Heart left ventricle (tissue), 13 donors: ENCODE results near the gene RAB20.

Source experiments
- CTCF ChIP-seq, 12 donors: fragments of 200-600 bp; sonication (generic) in 4 of 12; IDR thresholded peaks; one replicate each; pipeline versions ENCODE4 v1.5.0 to v1.8.0; 2018 to 2022; ENCODE audit warnings: antibody characterized with exemption in 12 of 12, mild to moderate bottlenecking in 5 of 12
- POLR2A ChIP-seq, 2 donors: fragments of 450-650 bp; IDR thresholded peaks; one replicate each; pipeline ENCODE4 v1.6.1; 2017; ENCODE audit warnings: antibody characterized with exemption in 2 of 2, mild to moderate bottlenecking in 2 of 2, moderate library complexity in 2 of 2
- donor health status: ischemic (EF 13 %, LVEDD 7.1; RV severe dilation, severe dysfunction).
- donor health status: DM: no; HTN: yes; CAD: no.
- donor health status: DM: no; HTN: no; CAD: no.
- donor health status: ischemic (EF 25% LVEDD 6.9; RV normal size, moderate dysfunction).
- donor health status: ischemic (EF 25% LVEDD 5.7; RV mildly dilated, moderate dysfunction).
- donor health status: ischemic (EF 35%, LVEDD 5.7; RV mildly dilated, moderate dysfunction).
- donor health status: nonischemic (EF 11% LVEDD 7.7; RV severe dilation, severe dysfunction).
- donor health status: DM: yes; HTN: yes; CAD: no.
- donor health status: PGD.
- donor health status: ischemic (EF 29% LVEDD 5.4; RV normal size, mild dysfunction).
- donor health status: nonischemic (EF 23%, LVEDD 6.1; RV moderate dilation, normal function).

- TF ChIP-seq CTCF (IDR thresholded peaks at IDR 0.05) = no peak
- TF ChIP-seq POLR2A (IDR thresholded peaks at IDR 0.05) = no peak
Observed at GRCh38 chr13:110511509-110512181, 49.9 kb downstream of the RAB20 start.
